Medulla oblongata (tissue), 1 donor: ENCODE results near the gene EPB41.
"Not testable (repeated sequence)": the region's sequence is repeated elsewhere in the genome, so short reads cannot be mapped to it uniquely, and the experiment has no call there.

Experiments
- DNase-seq: peaks from one replicate; pipeline ENCODE4 v3.0.0-alpha.2; 2015; ENCODE audit errors: extremely low spot score

Gene EPB41

DNA sequence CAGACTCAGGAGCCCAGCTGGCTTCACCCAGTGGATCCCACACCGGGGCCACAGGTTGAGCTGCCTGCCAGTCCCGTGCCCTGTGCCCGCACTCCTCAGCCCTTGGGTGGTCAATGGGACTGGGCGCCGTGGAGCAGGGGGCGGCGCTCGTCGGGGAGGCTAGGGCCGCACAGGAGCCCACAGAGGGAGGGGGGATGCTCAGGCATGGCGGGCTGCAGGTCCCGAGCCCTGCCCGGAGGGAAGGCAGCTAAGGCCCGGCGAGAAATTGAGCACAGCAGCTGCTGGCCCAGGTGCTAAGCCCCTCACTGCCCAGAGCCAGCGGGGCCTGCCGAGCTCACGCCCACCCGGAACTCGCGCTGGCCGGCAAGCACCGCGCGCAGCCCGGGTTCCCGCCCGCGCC is 216.7 kb downstream of the EPB41 start:
- not testable (repeated sequence) for DNase-seq

DNA sequence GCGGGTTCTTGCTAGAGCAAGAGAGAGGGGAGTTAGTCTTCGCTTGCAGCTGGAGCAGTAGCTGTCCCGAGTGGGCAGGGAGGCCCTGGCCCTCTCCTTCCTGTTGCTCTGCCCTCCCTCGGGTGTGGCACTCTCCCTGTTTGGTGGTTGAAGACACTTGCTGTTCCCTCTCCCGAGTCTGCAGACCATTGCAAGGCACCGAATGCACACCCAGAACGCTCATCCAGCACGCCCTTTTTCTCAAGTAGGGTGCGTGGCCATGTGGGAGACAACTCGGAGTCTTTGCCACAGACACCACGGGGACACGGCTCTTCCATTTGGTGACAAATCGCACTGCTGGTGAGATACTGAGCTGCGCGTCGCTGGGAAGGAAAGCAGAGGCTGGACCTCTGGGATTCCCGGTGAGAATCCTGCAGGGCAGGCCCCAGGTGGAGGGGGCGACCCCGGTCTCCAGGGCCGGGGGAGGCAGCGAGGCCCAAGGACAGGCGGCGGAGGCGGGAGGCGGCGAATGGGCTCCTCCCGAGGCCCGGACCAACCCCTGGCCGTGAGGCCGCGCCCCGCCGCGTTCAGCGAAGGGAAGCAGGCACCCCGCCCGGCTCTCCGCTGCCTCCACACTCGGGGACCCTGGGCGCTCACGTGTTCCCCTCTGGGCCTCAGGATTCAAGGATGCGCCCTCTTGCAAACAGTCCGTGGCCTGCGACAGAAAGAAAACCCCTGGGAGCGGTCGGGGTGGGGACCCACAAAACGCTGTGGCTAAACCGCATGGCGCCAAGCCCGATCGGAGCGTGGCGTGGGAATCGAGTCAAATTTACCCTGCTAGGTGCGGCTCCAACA is 219.7 kb downstream of the EPB41 start:
- DNase-seq, result no peak

- DNase-seq, result no peak
Measured at GRCh38 chr1:29134695-29135028, 220.3 kb downstream of the EPB41 start.

- no peak for DNase-seq
Measured at GRCh38 chr1:29136391-29136915, 222.1 kb downstream of the EPB41 start.

DNA sequence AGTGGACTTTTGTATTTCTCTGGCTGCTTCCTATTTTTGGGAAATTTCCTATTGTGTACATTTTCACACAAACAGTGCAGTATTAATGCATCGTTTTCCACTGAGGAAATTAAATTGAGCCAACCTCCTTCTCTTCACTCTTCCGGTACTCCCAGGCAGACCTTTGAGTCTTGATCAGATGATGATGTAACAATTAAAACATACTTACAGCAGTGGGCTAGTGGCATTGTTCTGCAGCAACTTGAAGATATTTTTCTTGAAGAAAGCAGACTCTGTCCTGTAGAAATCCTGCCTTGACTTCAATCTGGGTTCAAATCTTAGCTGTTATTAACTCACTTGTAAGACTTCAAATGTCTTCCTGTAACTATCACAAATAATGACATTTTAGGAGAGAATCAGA is 228.3 kb downstream of the EPB41 start:
- no peak for DNase-seq

DNA sequence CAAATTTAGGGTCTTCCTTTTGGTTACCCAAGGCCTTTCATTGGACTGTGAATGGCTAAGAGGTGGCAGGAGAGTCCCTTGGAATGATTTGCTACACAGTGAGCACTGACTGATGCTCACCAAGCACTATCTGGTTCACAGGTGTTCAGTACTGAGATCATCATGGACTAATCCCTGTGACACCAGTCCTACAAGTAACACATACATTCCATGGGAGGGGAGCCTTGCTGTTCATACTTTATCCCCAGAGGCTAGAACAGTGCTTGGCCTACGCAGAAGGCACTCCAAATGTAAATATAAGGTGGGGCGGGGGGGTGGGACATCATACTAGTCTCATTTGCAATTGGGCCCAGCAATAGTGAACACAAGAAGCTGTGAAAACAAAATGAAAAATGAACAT is 229.8 kb downstream of the EPB41 start:
- DNase-seq, result no peak

DNA sequence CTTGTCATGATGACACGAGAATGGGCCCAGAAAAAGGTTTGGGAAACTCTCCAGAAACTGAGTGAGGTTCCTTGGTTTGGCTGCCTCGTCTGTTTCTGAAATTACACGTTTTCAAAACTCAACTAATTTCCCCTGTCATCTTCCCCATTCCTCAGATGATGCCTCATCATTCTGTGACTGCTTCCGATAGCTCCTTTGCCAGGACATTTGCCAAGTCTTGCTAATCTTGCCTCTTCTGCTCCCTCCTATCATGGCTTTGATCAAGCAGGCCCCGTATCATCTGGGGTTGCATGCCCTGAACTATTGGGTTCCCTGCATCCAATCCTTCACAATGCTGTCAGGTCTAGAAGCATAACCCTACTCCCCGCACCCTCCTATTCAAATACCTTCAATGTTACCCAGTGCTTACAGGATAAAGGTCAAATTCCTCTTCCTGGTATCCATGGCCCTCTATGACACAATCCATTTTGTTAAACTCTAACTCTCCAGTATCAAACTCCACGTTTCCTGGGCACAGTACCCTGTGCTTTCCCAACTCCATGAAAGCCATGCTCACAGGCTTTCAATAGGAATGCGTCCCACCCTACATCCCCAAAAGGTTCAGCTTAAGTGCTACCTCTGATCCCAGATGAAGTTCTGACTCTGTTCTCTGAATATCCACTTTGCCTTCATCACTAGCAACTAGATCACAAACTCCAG is 231.5 kb downstream of the EPB41 start:
- no peak for DNase-seq

DNA sequence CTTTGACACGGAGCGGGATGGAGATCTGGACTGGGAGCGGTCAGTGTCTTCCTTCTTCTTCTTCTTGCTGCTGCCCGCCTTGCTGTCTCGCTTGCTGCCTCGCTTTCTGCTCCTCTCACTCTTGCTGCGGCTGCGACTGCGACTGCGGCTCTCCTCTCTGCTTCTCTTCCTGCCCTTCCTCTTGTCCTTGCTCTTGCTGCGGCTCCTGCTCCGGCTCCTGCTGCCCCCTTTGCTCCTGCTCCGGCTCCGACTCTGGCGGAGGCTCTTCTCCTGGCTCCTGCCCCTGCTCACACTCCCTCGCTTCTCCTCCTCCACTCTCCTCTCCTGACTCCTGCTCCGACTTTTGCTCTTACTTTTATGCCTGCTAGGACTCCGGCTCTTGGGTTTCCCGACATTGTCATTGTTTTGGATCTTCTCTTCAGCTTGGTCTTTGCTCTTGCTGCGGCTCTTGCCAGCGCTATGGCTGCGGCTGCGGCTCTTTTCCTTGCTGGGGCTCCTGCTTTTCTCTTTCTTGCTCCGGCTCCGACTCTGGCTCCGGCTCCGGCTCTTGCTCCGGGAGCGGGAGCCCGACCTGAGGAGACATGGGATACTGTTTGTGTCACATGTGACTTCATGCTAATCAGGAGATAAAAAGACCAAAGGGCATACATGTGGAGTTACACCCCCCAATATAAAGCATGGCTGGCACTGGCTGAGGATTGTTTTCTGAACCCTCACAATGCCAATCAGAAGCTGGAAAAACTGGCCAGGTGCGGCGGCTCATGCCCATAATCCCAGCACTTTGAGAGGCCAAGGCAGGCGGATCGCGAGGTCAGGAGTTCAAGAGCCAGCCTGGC is 234.5 kb downstream of the EPB41 start:
- DNase-seq, result no peak

- DNase-seq, result not testable (repeated sequence)
Measured at GRCh38 chr1:29150346-29150745, 236.0 kb downstream of the EPB41 start.

GRCh38 chr1:29152046-29152805 is 237.9 kb downstream of the EPB41 start:
- DNase-seq, result no peak

GRCh38 chr1:29156543-29157268 is 242.3 kb downstream of the EPB41 start:
- DNase-seq, result no peak

DNA sequence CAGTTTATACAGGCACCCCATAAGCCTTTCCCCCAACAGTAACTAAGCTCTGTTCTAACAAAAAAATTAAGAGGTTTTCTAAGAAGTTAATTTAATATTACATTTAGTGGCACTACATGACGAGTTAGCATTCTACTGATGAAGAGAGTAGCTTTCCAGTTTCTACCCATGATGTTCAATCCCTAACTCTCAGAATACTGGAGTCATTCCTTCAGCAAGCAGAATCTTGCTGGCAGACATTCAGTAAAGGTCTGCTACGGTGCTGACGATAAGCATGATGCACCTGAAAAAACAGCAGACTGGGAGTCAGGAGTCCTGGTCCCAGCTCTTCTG is 242.9 kb downstream of the EPB41 start:
- DNase-seq, result no peak

DNA sequence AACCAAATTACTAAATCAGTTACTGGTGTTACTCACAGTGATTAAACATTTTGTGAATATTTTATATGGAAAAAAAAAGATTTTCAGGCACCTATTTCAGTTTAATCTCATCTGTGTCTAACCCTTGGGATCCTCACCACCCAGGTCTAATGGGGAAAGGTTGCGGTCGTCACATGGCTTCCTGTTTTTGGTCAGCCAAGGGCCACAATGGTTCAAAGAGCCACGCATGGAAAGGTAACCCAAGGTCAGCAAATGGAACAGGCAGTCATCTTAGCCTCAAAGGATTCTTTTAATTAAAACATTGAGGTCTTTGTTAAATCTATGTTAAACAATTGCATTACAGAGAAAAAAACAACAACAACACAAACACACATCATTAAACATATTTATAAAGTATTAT is 245.4 kb downstream of the EPB41 start:
- no peak for DNase-seq

- DNase-seq, result no peak
Measured at GRCh38 chr1:29162025-29162424, 247.7 kb downstream of the EPB41 start.

DNA sequence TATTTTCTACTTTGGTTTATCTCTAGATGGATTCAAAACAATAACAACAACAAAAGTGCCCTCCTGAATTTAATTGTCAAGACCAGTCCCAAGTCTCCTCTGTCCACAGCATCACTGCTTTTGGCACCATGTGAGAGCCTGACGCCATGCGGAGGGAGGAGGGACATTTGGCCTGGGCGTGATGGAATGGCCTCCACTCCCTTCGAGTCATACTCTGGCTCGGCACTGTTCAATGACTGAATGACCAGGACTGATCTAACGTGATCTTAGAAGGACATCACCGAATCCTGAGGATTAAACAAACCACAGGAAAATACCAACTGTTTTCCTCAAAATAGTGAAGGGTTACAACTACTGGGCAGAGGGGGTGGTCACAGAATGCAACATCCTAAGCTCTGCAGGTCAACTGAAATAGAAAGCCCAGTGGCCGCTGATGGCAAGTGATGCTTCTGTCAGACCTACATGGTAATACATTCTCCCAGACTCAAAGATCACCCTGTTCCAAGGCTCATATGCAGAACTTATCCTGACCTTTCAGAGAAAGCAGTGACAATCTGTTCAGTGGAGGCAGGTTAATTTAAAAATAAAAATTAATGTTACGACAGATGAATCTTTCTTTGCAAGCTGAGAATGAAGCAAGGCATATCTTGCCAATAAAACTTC is 248.2 kb downstream of the EPB41 start:
- no peak for DNase-seq

GRCh38 chr1:29164588-29164987 is 250.2 kb downstream of the EPB41 start:
- DNase-seq, result no peak

- no peak for DNase-seq
Measured at GRCh38 chr1:29166291-29166878, 252.0 kb downstream of the EPB41 start.

DNA sequence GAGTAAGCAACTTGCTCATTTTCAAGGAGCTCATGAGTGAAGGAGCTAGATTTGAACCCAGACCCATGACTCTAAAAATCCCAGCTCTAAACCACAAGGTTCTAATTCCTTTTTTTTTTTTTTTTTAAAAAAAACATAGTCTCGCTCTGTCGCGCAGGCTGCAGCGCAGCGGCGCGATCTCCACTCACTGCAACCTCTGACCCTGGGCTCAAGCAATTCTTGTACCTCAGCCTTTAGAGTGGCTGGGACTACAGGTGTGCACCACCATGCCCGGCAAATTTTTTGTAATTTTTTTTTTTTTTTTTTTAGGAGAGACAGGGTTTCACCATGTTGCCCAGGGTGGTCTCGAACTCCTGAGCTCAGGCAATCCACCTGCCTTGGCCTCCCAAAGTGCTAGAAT is 253.5 kb downstream of the EPB41 start:
- DNase-seq, result no peak
